Measurements from ENCODE around the gene MMRN2.

Gene MMRN2

GRCh38 chr10:86888585-86889381, 68.6 kb downstream of the MMRN2 start:
- peak; percentile 9 for DNase-seq (ENCODE audit: low spot score)

Data from CD4-positive, alpha-beta T cell treated with Interleukin-2 at 100 ng/mL for 4 hours (primary cell).